ENCODE results near the gene OSBPL6.

OSBPL6 gene

GRCh38 chr2:178391701-178392100, 197.4 kb downstream of the OSBPL6 start:
- TF ChIP-seq, protein P1, sequence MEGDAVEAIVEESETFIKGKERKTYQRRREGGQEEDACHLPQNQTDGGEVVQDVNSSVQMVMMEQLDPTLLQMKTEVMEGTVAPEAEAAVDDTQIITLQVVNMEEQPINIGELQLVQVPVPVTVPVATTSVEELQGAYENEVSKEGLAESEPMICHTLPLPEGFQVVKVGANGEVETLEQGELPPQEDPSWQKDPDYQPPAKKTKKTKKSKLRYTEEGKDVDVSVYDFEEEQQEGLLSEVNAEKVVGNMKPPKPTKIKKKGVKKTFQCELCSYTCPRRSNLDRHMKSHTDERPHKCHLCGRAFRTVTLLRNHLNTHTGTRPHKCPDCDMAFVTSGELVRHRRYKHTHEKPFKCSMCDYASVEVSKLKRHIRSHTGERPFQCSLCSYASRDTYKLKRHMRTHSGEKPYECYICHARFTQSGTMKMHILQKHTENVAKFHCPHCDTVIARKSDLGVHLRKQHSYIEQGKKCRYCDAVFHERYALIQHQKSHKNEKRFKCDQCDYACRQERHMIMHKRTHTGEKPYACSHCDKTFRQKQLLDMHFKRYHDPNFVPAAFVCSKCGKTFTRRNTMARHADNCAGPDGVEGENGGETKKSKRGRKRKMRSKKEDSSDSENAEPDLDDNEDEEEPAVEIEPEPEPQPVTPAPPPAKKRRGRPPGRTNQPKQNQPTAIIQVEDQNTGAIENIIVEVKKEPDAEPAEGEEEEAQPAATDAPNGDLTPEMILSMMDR (IDR thresholded peaks at IDR 0.05; ENCODE audit: insufficient read depth, low read depth, low read length, missing control alignments): no peak
- DNase-seq (ENCODE audit: low read depth): no peak
- H3K4me3 ChIP-seq (ENCODE audit: low read depth, low read length): no peak overlapping the region

DNA sequence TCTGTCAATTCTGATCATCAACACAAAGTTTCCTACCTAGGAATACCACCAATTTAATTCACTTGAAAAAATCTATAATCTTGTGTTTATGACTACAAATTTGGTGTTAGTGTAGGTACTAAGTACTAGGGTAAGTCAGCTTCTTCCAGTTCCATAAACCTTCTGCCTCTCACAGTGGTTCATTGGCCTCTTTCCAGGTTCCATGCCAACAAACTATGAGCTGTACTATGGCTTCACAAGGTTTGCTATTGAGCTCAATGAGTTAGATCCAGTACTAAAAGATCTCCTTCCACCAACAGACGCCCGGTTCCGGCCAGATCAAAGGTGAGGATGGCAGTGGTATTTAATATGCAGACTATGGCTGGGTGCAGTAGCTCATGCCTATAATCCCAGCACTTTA, 197.9 kb downstream of the OSBPL6 start:
- TF ChIP-seq, protein P1 (IDR thresholded peaks at IDR 0.05; ENCODE audit: insufficient read depth, low read depth, low read length, missing control alignments): no peak
- H3K4me3 ChIP-seq (ENCODE audit: low read depth, low read length): no peak overlapping the region
- DNase-seq (ENCODE audit: low read depth): no peak

DNA sequence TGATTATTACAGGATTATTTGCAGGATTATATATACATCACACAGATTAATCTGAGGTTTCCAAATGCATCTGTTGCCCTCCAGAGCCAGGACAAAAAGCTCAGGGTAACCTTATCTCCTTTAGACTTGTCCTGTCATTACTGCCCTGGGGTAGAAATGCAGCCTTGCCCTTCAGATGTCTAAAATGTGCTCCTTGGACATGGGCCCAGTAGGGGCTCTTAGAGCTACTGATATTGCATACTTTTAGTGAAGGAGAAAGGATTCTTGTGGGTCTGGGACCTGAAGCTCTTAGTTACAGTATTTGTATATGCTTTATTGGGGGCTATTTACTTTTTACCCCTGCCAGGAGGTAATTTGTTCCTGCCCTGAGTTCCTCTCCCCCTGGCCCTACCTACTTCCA, 200.5 kb downstream of the OSBPL6 start:
- TF ChIP-seq, protein P1 (IDR thresholded peaks at IDR 0.05; ENCODE audit: insufficient read depth, low read depth, low read length, missing control alignments): no peak
- no peak overlapping the region for H3K4me3 ChIP-seq (ENCODE audit: low read depth, low read length)
- no peak for DNase-seq (ENCODE audit: low read depth)

GRCh38 chr2:178395295-178395694, 201.0 kb downstream of the OSBPL6 start:
- DNase-seq (ENCODE audit: low read depth): no peak
- TF ChIP-seq, protein P1 (IDR thresholded peaks at IDR 0.05; ENCODE audit: insufficient read depth, low read depth, low read length, missing control alignments): no peak
- no peak overlapping the region for H3K4me3 ChIP-seq (ENCODE audit: low read depth, low read length)

GRCh38 chr2:178395941-178396570, 201.7 kb downstream of the OSBPL6 start:
- H3K4me3 ChIP-seq (ENCODE audit: low read depth, low read length): no peak overlapping the region
- TF ChIP-seq, protein P1 (IDR thresholded peaks at IDR 0.05; ENCODE audit: insufficient read depth, low read depth, low read length, missing control alignments): no peak
- no peak for DNase-seq (ENCODE audit: low read depth)

- no peak overlapping the region for H3K4me3 ChIP-seq (ENCODE audit: low read depth, low read length)
- DNase-seq (ENCODE audit: low read depth): peak; percentile 71
- TF ChIP-seq, protein P1 (IDR thresholded peaks at IDR 0.05; ENCODE audit: insufficient read depth, low read depth, low read length, missing control alignments): peak; percentile 54
These were observed 202.8 kb downstream of the OSBPL6 start for GRCh38 chr2:178397002-178397605.
